HepG2 (cell line): ENCODE results near the gene BCAM. TPM values are rescaled to one million over a fixed set of nuclear protein-coding genes. Genes with fewer than 3 reads are reported as not detected.

Experiments
- GATAD2A ChIP-seq: IDR thresholded peaks from 2 replicates; pipeline ENCODE4 v1.6.1; 2016
- HMGXB4 ChIP-seq, 2 experiments: sonication (generic) in 1 of 2; formaldehyde crosslinking in 1 of 2; IDR thresholded peaks; 2 replicates each; pipeline versions ENCODE4 v1.4.0 to v1.6.1; 2018 to 2020; ENCODE audit warnings: missing genetic modification reagents in 2 of 2, borderline replicate concordance in 1 of 2, low read depth in 1 of 2, mild to moderate bottlenecking in 1 of 2, missing biosample characterization in 1 of 2
- HOXA5 ChIP-seq: sonication (generic); formaldehyde crosslinking; IDR thresholded peaks from 2 replicates; pipeline ENCODE4 v1.4.0; 2020; ENCODE audit warnings: missing genetic modification reagents
- MEIS1 ChIP-seq: sonication (generic); formaldehyde crosslinking; IDR thresholded peaks from 2 replicates; pipeline ENCODE4 v1.9.0; 2021; ENCODE audit warnings: mild to moderate bottlenecking, missing genetic modification reagents, moderate library complexity, borderline replicate concordance
- MXD4 ChIP-seq: IDR thresholded peaks from 2 replicates; pipeline ENCODE4 v1.6.1; 2016; ENCODE audit warnings: mild to moderate bottlenecking, missing biosample characterization, missing genetic modification reagents
- RBFOX2 ChIP-seq: fragments of 200-400 bp; formaldehyde crosslinking; IDR thresholded peaks from 2 replicates; pipeline ENCODE4 v1.6.1; 2017; ENCODE audit warnings: low read depth, mild to moderate bottlenecking, low read length
- STAG1 ChIP-seq: sonication (generic); formaldehyde crosslinking; IDR thresholded peaks from 2 replicates; pipeline ENCODE4 v1.4.0; 2020; ENCODE audit warnings: missing genetic modification reagents
- ZBTB40 ChIP-seq, 2 experiments: fragments of 450-650 bp in 1 of 2; sonication (generic) in 1 of 2; formaldehyde crosslinking in 1 of 2; IDR thresholded peaks; 2 replicates each; pipeline versions ENCODE4 v1.6.1 to v1.8.0; 2016 to 2022; ENCODE audit warnings: antibody characterized with exemption in 1 of 2, mild to moderate bottlenecking in 1 of 2, missing genetic modification reagents in 1 of 2
- ZNF12 ChIP-seq: sonication (generic); formaldehyde crosslinking; IDR thresholded peaks from 2 replicates; pipeline ENCODE4 v1.5.0; 2020; ENCODE audit warnings: missing genetic modification reagents
- ZNF333 ChIP-seq: sonication (generic); formaldehyde crosslinking; IDR thresholded peaks from 2 replicates; pipeline ENCODE4 v1.4.0; 2020; ENCODE audit warnings: mild to moderate bottlenecking, missing genetic modification reagents, borderline replicate concordance
- ZNF558 ChIP-seq: sonication (generic); formaldehyde crosslinking; IDR thresholded peaks from 2 replicates; pipeline ENCODE4 v1.9.0; 2022; ENCODE audit warnings: mild to moderate bottlenecking, missing genetic modification reagents, borderline replicate concordance
- ZNF563 ChIP-seq: sonication (generic); formaldehyde crosslinking; IDR thresholded peaks from 2 replicates; pipeline ENCODE4 v1.8.0; 2022; ENCODE audit warnings: mild to moderate bottlenecking, moderate library complexity, missing genetic modification reagents
- ZNF724P ChIP-seq: sonication (generic); formaldehyde crosslinking; IDR thresholded peaks from 2 replicates; pipeline ENCODE4 v1.8.0; 2022; ENCODE audit warnings: missing genetic modification reagents, borderline replicate concordance
- ZNF850 ChIP-seq: sonication (generic); formaldehyde crosslinking; conservative IDR thresholded peaks from 2 replicates; pipeline ENCODE4 v1.9.0; 2021; ENCODE audit warnings: mild to moderate bottlenecking, missing genetic modification reagents
- polyA plus RNA-seq, 8 experiments: library from polyadenylated mRNA; depleted of rRNA in 3 of 8; stranded (reverse) in 7 of 8; unstranded in 1 of 8; fragments of >200 nt; fragmentation: Illumina TruSeq in 4 of 8; extraction: Trizol in 4 of 8; gene quantifications; 2 replicates each; pipeline versions ENCODE4 v1.2.1 to v1.2.3, GENCODE V29; 2011 to 2016; ENCODE audit warnings: low read depth in 4 of 8, missing spikeins in 1 of 8, mixed read lengths in 1 of 8; ENCODE audit not compliant: insufficient read depth in 1 of 8
- total RNA-seq, 5 experiments: library from RNA; depleted of rRNA; stranded (reverse); fragments of >200 nt; fragmentation: Illumina TruSeq; extraction: Trizol; gene quantifications; 2 replicates each; pipeline ENCODE4 v1.2.3, GENCODE V29; 2016; ENCODE audit warnings: low read depth in 1 of 5
- TF ChIP-seq, protein P1 (sequence below): sonication (generic); formaldehyde crosslinking; IDR thresholded peaks from 2 replicates; pipeline ENCODE4 v1.5.0; 2020; ENCODE audit warnings: missing genetic modification reagents, mild to moderate bottlenecking, borderline replicate concordance

The BCAM gene
- total and polyA plus RNA-seq, 2 of the 13 experiments (the other 11 are each of a cell fraction or from before 2014, with no cell fraction given) = 51.2 to 62.7 TPM

- TF ChIP-seq ZBTB40 (IDR thresholded peaks at IDR 0.05) (no peak), ZBTB40 (CRISPR knock-in tag; IDR thresholded peaks at IDR 0.05) (no peak), HMGXB4 (CRISPR knock-in tag; IDR thresholded peaks at IDR 0.05; ENCODE audit: borderline replicate concordance in 1 of 2, low read depth in 1 of 2) (peak in 1 of 2 experiments; percentile 75; a peak in 2 of 4 replicates), MXD4 (CRISPR knock-in tag) (peak; percentile 8; the same call in 1 of the 2 replicates), RBFOX2 (peak; percentile 91), GATAD2A (CRISPR knock-in tag) (peak; percentile 46; the same call in 1 of the 2 replicates), MEIS1 (CRISPR knock-in tag) (0 out of 2 replicates have a peak, but pooled peaks have one; percentile 20), ZNF724P (CRISPR knock-in tag) (no peak), HOXA5 (CRISPR knock-in tag) (0 out of 2 replicates have a peak, but pooled peaks have one; percentile 12), ZNF558 (CRISPR knock-in tag) (peak; percentile 47; the same call in 1 of the 2 replicates), ZNF850 (CRISPR knock-in tag) (no peak), ZNF12 (CRISPR knock-in tag) (0 out of 2 replicates have a peak, but pooled peaks have one; percentile 30), STAG1 (no peak; the same call in 1 of the 2 replicates), ZNF333 (CRISPR knock-in tag) (peak; percentile 17; the same call in 1 of the 2 replicates), ZNF563 (CRISPR knock-in tag) (peak; percentile 71)
- TF ChIP-seq, protein P1, sequence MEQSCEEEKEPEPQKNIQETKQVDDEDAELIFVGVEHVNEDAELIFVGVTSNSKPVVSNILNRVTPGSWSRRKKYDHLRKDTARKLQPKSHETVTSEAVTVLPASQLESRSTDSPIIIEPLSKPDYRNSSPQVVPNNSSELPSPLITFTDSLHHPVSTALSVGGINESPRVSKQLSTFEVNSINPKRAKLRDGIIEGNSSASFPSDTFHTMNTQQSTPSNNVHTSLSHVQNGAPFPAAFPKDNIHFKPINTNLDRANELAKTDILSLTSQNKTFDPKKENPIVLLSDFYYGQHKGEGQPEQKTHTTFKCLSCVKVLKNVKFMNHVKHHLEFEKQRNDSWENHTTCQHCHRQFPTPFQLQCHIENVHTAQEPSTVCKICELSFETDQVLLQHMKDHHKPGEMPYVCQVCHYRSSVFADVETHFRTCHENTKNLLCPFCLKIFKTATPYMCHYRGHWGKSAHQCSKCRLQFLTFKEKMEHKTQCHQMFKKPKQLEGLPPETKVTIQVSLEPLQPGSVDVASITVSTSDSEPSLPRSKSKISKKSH (CRISPR knock-in tag) = peak; percentile 21; the same call in 1 of the 2 replicates
These were observed at the start of gene BCAM (continued) for GRCh38 chr19:44808463-44809371.
